Epithelial cell of proximal tubule (primary cell): ENCODE measurements around the gene ADAMTS16. TPM values are rescaled to one million over a fixed set of nuclear protein-coding genes. Genes with fewer than 3 reads are reported as not detected.

Source experiments
- DNase-seq: peaks from one replicate; pipeline ENCODE4 v3.0.0-alpha.2; 2011; ENCODE audit warnings: low read depth
- H3K4me3 ChIP-seq: 2 replicates; pipeline ENCODE4 v1.5.1; 2011; ENCODE audit warnings: low read depth, mild to moderate bottlenecking, low read length
- total RNA-seq: library from RNA; depleted of rRNA; stranded (reverse); fragments of >200 nt; gene quantifications from 2 replicates; pipeline ENCODE4 v1.2.3, GENCODE V29; 2015
- TF ChIP-seq, protein P1 (sequence below): conservative IDR thresholded peaks from 2 replicates; pipeline ENCODE4 v1.5.1; 2012; ENCODE audit warnings: low read depth, mild to moderate bottlenecking, low read length

ADAMTS16 gene
- total RNA-seq, 1 donor from 2014 or later = under 0.01 TPM

DNA sequence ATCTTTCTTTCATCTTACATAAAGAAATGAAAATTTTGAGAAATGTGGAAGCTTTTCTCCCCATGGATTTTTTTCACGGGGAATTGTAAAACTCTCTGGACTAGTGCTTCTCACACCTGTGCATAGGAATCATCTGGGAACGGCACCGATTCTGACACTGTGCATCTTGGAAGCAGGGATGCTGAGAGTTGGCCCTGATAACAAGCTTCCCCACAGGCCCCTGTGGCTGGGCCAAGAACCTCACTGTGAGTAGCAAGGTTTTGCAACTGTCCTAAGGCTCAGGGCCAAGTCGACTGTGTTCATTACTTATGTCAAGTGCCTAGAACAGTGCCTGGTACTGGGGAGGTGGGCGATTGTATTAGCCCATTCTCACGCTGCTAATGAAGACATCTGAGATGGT, 174.5 kb downstream of the ADAMTS16 start:
- no peak overlapping the region for H3K4me3 ChIP-seq
- TF ChIP-seq, protein P1, sequence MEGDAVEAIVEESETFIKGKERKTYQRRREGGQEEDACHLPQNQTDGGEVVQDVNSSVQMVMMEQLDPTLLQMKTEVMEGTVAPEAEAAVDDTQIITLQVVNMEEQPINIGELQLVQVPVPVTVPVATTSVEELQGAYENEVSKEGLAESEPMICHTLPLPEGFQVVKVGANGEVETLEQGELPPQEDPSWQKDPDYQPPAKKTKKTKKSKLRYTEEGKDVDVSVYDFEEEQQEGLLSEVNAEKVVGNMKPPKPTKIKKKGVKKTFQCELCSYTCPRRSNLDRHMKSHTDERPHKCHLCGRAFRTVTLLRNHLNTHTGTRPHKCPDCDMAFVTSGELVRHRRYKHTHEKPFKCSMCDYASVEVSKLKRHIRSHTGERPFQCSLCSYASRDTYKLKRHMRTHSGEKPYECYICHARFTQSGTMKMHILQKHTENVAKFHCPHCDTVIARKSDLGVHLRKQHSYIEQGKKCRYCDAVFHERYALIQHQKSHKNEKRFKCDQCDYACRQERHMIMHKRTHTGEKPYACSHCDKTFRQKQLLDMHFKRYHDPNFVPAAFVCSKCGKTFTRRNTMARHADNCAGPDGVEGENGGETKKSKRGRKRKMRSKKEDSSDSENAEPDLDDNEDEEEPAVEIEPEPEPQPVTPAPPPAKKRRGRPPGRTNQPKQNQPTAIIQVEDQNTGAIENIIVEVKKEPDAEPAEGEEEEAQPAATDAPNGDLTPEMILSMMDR = no peak
- no peak for DNase-seq

DNA sequence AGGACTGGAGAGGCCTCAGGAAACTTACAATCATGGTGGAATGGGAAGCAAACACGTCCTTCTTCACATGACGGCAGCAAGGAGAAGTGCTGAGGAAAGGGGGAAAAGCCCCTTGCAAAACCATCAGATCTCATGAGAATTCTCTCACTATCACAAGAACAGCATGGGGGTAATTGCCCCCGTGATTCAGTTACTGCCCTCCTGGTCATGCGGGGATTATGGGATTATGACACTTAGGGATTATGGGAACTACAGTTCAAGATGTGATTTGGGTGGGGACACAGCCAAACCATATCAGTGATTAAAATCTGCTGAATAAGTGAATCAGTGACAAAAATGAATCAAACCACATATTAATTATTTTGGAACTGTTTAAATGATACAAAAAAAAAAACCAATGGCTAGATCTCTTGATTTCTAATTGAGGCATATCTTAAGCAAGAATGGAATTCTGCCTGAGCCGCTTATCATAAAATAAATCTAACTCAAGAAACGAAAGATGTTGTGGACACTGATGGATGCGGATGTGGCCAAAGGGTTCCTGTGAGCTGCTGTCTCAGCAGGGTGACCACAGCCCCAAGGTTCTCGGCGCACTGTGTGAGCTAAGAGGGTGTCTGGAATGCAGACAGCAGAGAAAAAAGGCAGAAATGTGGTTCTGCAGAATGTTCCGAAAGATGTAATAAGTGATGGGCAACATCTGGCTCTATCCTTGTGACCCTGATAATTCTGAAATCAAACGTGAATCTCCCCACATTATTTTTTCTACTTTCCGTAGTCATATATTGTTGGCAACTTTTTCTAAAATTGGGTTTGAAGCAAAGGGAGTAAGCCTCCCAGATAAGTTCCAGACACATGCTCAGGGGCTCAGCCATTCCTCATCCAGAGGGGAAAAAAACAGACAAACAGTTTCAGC, 175.2 kb downstream of the ADAMTS16 start:
- TF ChIP-seq, protein P1 = no peak
- H3K4me3 ChIP-seq = no peak overlapping the region
- DNase-seq = no peak

DNA sequence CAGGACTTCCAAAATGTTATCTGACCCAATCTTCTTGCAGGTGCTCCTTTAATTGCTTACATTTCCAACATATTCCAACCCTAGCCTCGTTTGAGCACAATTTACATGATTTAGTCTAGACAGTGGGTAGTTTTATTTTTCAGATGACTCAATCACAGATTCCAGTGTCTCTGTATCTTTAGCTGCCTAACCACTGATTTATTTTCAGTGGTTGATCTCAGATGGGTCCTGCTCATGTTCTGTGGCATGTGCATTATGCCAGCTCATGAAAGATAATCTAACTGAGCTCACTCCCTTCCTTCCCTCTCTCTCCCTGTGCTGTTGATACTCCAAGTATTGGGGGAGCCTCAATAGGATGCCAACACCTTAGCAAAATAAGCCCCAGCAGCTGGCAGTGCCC, 176.2 kb downstream of the ADAMTS16 start:
- DNase-seq = no peak
- H3K4me3 ChIP-seq = no peak overlapping the region
- TF ChIP-seq, protein P1 = no peak

DNA sequence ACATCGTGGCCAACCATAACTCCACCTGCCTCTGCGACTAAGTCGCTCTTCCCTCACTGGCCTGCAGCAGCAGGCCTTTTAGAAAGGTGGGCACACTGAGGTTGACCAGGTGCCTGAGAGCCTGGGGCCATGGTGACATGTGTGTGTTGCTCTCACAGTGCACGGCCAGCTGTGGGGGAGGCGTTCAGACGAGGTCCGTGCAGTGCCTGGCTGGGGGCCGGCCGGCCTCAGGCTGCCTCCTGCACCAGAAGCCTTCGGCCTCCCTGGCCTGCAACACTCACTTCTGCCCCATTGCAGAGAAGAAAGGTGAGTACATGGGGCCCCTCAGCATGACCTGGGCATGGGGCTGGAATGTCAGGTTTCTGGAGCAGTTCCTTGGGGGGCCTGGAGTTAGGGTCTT, 177.8 kb downstream of the ADAMTS16 start:
- DNase-seq = no peak
- TF ChIP-seq, protein P1 = no peak
- no peak overlapping the region for H3K4me3 ChIP-seq

DNA sequence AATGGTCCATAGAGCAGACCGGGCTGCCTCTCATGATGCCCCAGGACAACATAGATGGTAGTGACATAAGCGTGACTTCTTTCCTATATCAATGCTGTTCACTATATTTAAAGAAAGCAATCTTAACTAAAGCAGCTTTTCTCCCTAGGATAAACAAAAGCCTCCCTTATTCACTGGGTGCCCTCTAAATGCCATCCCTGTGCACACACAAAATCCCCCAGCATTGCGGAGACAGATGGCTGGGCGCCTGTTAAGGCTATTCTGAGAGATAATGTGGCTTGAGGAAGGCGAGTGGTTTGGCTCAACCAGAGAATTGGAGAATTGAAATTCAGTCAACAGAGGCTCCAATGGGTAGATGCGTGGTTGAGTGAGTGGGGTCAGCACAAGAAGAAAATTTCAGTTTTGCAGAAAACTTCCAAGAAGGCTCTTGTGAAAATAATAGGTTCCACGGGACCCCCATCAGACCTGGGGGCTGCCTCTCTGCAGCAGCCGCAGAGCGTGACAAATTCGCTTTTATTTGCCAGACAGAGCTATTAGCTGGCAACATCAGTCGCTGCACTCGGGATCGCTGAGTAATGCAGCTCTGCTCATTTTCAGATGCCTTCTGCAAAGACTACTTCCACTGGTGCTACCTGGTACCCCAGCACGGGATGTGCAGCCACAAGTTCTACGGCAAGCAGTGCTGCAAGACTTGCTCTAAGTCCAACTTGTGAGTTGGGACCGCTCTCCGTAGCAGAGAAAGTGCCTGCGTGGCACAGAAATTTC, 178.5 kb downstream of the ADAMTS16 start:
- no peak overlapping the region for H3K4me3 ChIP-seq
- DNase-seq = no peak
- TF ChIP-seq, protein P1 = no peak

DNA sequence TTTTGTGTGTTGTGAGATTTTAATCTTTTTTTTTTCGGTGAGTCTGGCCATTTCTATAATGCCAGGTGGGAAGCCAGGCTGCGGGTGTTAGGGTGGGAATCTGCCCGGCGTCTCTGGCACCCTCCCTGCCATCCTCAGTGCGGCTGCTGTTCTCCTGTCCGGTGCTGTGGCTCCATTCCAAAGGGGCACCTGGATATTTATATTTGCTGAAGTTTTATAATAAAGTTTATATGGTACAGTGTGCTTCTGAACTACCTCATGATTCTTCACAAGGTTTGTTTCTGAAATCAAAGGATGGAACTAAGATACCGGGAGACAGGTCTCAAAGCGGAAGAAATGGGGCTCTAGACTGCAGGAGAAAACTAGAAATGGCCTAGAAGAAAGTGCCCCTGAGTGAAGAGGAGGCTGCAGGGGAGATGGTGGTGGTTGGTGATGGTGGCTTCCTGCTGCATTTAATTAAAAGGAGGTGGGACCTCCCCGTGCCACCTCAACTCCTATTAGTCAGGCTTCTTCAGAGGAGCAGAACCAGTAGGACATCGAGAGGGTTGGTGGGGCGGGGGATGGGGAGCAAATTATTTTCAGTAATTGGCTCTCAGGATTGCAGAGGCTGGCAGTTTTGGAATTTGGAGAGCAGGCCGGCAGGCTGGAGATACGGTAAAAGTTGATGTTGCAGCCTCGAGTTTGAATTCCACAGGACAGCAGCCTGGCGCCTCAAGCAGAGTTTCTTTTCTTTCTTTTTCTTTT, 180.1 kb downstream of the ADAMTS16 start:
- no peak for DNase-seq
- no peak overlapping the region for H3K4me3 ChIP-seq
- TF ChIP-seq, protein P1 = no peak
